ENCODE data around the gene PLEKHA4.

The PLEKHA4 gene

DNA sequence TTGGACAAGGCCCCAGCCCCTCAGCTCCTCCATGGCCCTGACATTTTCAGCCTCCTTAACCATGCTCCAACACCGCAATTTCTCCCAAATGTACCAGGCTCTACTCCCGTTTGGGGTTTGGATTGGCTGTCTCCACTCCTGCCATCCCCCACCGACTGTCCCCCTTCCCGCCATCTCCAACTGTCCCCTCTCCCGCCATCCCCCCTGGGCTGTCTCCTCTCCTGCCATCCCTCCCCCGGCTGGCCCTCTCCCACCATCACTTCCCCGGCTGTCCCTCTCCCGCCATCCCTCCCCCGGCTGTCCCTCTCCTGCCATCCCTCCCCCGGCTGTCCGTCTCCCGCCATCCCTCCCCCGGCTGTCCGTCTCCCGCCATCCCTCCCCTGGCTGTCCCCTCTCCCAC is 63.0 kb downstream of the PLEKHA4 start:
- no peaks in the 10 kb centered on the region for H3K36me3 ChIP-seq (ENCODE audit: control insufficient read depth, insufficient read depth, low read length)
- no peak overlapping the region for H3K4me3 ChIP-seq (ENCODE audit: low read depth, low read length)
- no peaks in the 10 kb centered on the region for H3K9me3 ChIP-seq (ENCODE audit: control insufficient read depth, low read length)
- no peak overlapping the region for H3K27ac ChIP-seq
- H3K4me1 ChIP-seq = no peaks in the 10 kb centered on the region
- H3K4me2 ChIP-seq (ENCODE audit: low read length) = no peak overlapping the region
- H3K9ac ChIP-seq = no peak overlapping the region
- no peak overlapping the region for H2AFZ ChIP-seq
- no peaks in the 10 kb centered on the region for H3K27me3 ChIP-seq (ENCODE audit: control insufficient read depth, insufficient read depth, low read length)
- H3K79me2 ChIP-seq = no peaks in the 10 kb centered on the region
- no peak for TF ChIP-seq CTCF (IDR thresholded peaks at IDR 0.05)

GRCh38 chr19:48804496-48804895 is 63.9 kb downstream of the PLEKHA4 start:
- Histone ChIP-seq H3K27me3 (ENCODE audit: control insufficient read depth, insufficient read depth, low read length) (no peaks in the 10 kb centered on the region), H2AFZ (no peak overlapping the region), H3K4me2 (ENCODE audit: low read length) (no peak overlapping the region), H3K27ac (no peak overlapping the region), H3K36me3 (ENCODE audit: control insufficient read depth, insufficient read depth, low read length) (no peaks in the 10 kb centered on the region), H3K4me1 (no peaks in the 10 kb centered on the region), H3K4me3 (ENCODE audit: low read depth, low read length) (no peak overlapping the region), H3K9me3 (ENCODE audit: control insufficient read depth, low read length) (no peaks in the 10 kb centered on the region), H3K9ac (no peak overlapping the region), H3K79me2 (no peaks in the 10 kb centered on the region)
- no peak for TF ChIP-seq CTCF (IDR thresholded peaks at IDR 0.05)

GRCh38 chr19:48802623-48803022 is 65.8 kb downstream of the PLEKHA4 start:
- no peaks in the 10 kb centered on the region for H3K36me3 ChIP-seq (ENCODE audit: control insufficient read depth, insufficient read depth, low read length)
- no peak overlapping the region for H3K4me2 ChIP-seq (ENCODE audit: low read length)
- no peak for TF ChIP-seq CTCF (IDR thresholded peaks at IDR 0.05)
- no peaks in the 10 kb centered on the region for H3K79me2 ChIP-seq
- no peaks in the 10 kb centered on the region for H3K4me1 ChIP-seq
- H3K9me3 ChIP-seq (ENCODE audit: control insufficient read depth, low read length) = no peaks in the 10 kb centered on the region
- H3K27ac ChIP-seq = no peak overlapping the region
- H3K4me3 ChIP-seq (ENCODE audit: low read depth, low read length) = no peak overlapping the region
- H2AFZ ChIP-seq = no peak overlapping the region
- no peak overlapping the region for H3K9ac ChIP-seq
- H3K27me3 ChIP-seq (ENCODE audit: control insufficient read depth, insufficient read depth, low read length) = no peaks in the 10 kb centered on the region

- no peak overlapping the region for H3K4me3 ChIP-seq (ENCODE audit: low read depth, low read length)
- no peaks in the 10 kb centered on the region for H3K9me3 ChIP-seq (ENCODE audit: control insufficient read depth, low read length)
- H3K4me1 ChIP-seq = peaks cover 10% of the 10 kb centered on the region
- H3K9ac ChIP-seq = no peak overlapping the region
- no peak for TF ChIP-seq CTCF (IDR thresholded peaks at IDR 0.05)
- H3K36me3 ChIP-seq (ENCODE audit: control insufficient read depth, insufficient read depth, low read length) = no peaks in the 10 kb centered on the region
- no peak overlapping the region for H3K4me2 ChIP-seq (ENCODE audit: low read length)
- no peak overlapping the region for H2AFZ ChIP-seq
- H3K79me2 ChIP-seq = no peaks in the 10 kb centered on the region
- no peaks in the 10 kb centered on the region for H3K27me3 ChIP-seq (ENCODE audit: control insufficient read depth, insufficient read depth, low read length)
- H3K27ac ChIP-seq = no peak overlapping the region
These were observed 68.8 kb downstream of the PLEKHA4 start for GRCh38 chr19:48799358-48800300.

GRCh38 chr19:48798937-48799336 is 69.5 kb downstream of the PLEKHA4 start:
- H3K36me3 ChIP-seq (ENCODE audit: control insufficient read depth, insufficient read depth, low read length) = no peaks in the 10 kb centered on the region
- no peaks in the 10 kb centered on the region for H3K9me3 ChIP-seq (ENCODE audit: control insufficient read depth, low read length)
- no peak overlapping the region for H3K4me3 ChIP-seq (ENCODE audit: low read depth, low read length)
- H3K4me2 ChIP-seq (ENCODE audit: low read length) = no peak overlapping the region
- H3K4me1 ChIP-seq = peaks cover 13% of the 10 kb centered on the region
- H2AFZ ChIP-seq = no peak overlapping the region
- no peaks in the 10 kb centered on the region for H3K79me2 ChIP-seq
- no peaks in the 10 kb centered on the region for H3K27me3 ChIP-seq (ENCODE audit: control insufficient read depth, insufficient read depth, low read length)
- H3K9ac ChIP-seq = no peak overlapping the region
- no peak for TF ChIP-seq CTCF (IDR thresholded peaks at IDR 0.05)
- H3K27ac ChIP-seq = no peak overlapping the region
